ENCODE results near the gene ZBTB16. TPM values are rescaled to one million over a fixed set of nuclear protein-coding genes. Genes with fewer than 3 reads are reported as not detected.

The ZBTB16 gene
- total RNA-seq, 1 donor from 2014 or later, result 0.54 TPM

GRCh38 chr11:114163830-114164401 lies 104.4 kb downstream of the ZBTB16 start:
- no peaks in the 10 kb centered on the region for H3K36me3 Mint-ChIP-seq (ENCODE audit: low read depth, unreplicated experiment)

DNA sequence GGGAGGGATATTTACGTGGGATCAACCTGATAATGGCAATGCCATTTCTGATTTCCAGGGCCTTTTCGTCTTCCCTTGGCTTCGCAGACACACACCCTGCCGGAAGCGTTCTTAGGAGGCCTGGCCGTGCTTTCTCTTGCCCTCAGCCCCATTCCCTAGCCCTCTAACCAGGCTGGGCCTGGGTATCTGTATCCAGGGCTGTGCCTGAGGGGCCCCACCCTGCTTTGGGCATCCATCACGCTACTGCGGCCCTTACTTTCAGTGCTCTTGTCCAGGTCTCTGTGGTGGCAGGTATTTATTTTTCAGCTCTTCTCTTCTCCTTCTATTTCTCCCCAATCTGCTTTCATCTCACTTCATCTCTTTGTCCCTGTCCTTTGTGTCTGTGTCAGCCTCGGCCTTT lies 105.0 kb downstream of the ZBTB16 start:
- Mint-ChIP-seq H3K9me3 (ENCODE audit: unreplicated experiment) (no peaks in the 10 kb centered on the region), H3K27ac (ENCODE audit: unreplicated experiment) (no peak overlapping the region), H3K36me3 (ENCODE audit: low read depth, unreplicated experiment) (no peaks in the 10 kb centered on the region), H3K27me3 (ENCODE audit: unreplicated experiment) (no peaks in the 10 kb centered on the region), H3K4me1 (ENCODE audit: unreplicated experiment) (peaks cover 12% of the 10 kb centered on the region), H3K4me3 (ENCODE audit: unreplicated experiment) (no peak overlapping the region)
- DNase-seq (ENCODE audit: low spot score), result no peak
- TF ChIP-seq, protein P1, sequence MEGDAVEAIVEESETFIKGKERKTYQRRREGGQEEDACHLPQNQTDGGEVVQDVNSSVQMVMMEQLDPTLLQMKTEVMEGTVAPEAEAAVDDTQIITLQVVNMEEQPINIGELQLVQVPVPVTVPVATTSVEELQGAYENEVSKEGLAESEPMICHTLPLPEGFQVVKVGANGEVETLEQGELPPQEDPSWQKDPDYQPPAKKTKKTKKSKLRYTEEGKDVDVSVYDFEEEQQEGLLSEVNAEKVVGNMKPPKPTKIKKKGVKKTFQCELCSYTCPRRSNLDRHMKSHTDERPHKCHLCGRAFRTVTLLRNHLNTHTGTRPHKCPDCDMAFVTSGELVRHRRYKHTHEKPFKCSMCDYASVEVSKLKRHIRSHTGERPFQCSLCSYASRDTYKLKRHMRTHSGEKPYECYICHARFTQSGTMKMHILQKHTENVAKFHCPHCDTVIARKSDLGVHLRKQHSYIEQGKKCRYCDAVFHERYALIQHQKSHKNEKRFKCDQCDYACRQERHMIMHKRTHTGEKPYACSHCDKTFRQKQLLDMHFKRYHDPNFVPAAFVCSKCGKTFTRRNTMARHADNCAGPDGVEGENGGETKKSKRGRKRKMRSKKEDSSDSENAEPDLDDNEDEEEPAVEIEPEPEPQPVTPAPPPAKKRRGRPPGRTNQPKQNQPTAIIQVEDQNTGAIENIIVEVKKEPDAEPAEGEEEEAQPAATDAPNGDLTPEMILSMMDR (IDR thresholded peaks at IDR 0.05; ENCODE audit: unreplicated experiment), result no peak

More at GRCh38 chr11:114163830-114164401, 104.4 kb downstream of the ZBTB16 start:
- TF ChIP-seq, protein P1 (IDR thresholded peaks at IDR 0.05; ENCODE audit: unreplicated experiment), result no peak
- Mint-ChIP-seq H3K4me1 (ENCODE audit: unreplicated experiment) (peaks cover 17% of the 10 kb centered on the region), H3K4me3 (ENCODE audit: unreplicated experiment) (no peak overlapping the region), H3K27ac (ENCODE audit: unreplicated experiment) (no peak overlapping the region), H3K9me3 (ENCODE audit: unreplicated experiment) (no peaks in the 10 kb centered on the region), H3K27me3 (ENCODE audit: unreplicated experiment) (no peaks in the 10 kb centered on the region)
- no peak for DNase-seq (ENCODE audit: low spot score)

DNA sequence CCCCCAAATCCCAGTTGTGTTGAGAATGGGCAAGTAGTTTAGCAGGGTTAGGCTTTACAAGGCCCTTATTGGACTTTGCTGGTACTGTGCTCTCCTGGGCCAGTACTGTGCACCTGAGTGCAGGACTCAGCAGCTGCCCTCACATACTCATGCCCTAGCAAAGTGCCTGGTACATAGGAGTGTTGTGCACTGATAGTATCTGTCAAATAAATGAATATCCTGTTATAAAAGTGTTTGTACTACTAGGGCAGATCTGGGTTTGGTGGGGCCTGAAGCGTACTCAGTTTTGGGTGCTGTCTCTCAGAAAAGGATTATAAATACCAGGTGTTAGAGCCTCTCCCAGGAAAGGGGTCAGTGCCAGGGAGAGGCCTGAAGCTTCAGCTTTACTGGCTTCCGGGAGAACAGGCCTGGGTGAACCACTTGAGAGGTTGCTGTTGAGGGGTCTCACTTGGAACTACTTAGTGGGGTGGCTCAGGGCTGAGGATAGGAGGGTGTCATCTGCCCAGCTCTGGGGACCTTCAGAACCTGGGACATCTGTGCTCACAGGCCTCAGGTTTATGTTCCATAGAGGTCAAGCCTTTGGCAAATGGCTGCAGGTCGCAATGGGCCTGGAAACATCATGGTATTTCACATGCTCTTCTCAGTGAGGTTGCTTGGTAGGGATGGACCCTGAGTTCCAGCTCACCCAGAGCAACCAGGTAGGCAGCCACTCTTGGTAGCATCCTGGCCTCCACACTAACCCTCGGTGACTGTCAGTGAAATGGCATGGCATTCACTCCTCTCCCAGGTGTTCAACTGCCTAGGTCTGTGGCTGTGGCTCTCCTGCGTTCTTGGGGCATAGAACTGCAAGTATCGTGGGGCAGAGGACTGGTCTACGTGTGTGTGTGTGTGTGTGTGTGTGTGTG lies 106.1 kb downstream of the ZBTB16 start:
- TF ChIP-seq, protein P1 (IDR thresholded peaks at IDR 0.05; ENCODE audit: unreplicated experiment), result no peak
- no peak overlapping the region for H3K27ac Mint-ChIP-seq (ENCODE audit: unreplicated experiment)
- H3K4me1 Mint-ChIP-seq (ENCODE audit: unreplicated experiment), result peaks cover 3% of the 10 kb centered on the region
- no peak overlapping the region for H3K4me3 Mint-ChIP-seq (ENCODE audit: unreplicated experiment)
- no peaks in the 10 kb centered on the region for H3K27me3 Mint-ChIP-seq (ENCODE audit: unreplicated experiment)
- H3K9me3 Mint-ChIP-seq (ENCODE audit: unreplicated experiment), result no peaks in the 10 kb centered on the region
- DNase-seq (ENCODE audit: low spot score), result no peak
- H3K36me3 Mint-ChIP-seq (ENCODE audit: low read depth, unreplicated experiment), result no peaks in the 10 kb centered on the region

- DNase-seq (ENCODE audit: low spot score), result no peak
- Mint-ChIP-seq H3K36me3 (ENCODE audit: low read depth, unreplicated experiment) (no peaks in the 10 kb centered on the region), H3K4me1 (ENCODE audit: unreplicated experiment) (no peaks in the 10 kb centered on the region), H3K27ac (ENCODE audit: unreplicated experiment) (no peak overlapping the region), H3K27me3 (ENCODE audit: unreplicated experiment) (no peaks in the 10 kb centered on the region), H3K4me3 (ENCODE audit: unreplicated experiment) (no peak overlapping the region), H3K9me3 (ENCODE audit: unreplicated experiment) (no peaks in the 10 kb centered on the region)
- TF ChIP-seq, protein P1 (IDR thresholded peaks at IDR 0.05; ENCODE audit: unreplicated experiment), result no peak
Measured at GRCh38 chr11:114166362-114166761, 106.9 kb downstream of the ZBTB16 start.

DNA sequence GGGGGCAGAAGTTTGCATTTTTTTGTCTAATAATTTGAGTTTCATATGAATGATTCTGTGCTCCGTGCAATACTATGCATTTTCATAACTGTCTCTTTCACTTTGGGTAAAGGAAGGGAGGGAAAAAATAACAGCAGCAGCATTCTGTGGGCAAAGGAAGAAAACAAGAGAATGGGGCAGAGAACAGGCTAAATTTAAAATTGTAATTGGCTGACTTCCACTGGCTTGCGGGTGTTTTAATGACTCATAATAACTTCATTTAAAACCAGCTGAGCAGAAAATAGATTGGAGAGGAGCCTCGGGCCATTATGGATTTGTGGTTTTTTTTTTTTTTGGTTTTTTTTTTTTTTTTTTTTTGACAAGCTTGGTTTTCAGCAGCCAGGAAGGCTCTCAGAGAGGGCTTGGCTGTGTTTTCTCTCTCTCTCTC lies 107.4 kb downstream of the ZBTB16 start:
- no peaks in the 10 kb centered on the region for H3K36me3 Mint-ChIP-seq (ENCODE audit: low read depth, unreplicated experiment)
- peaks cover 5% of the 10 kb centered on the region for H3K4me1 Mint-ChIP-seq (ENCODE audit: unreplicated experiment)
- no peak for DNase-seq (ENCODE audit: low spot score)
- H3K9me3 Mint-ChIP-seq (ENCODE audit: unreplicated experiment), result no peaks in the 10 kb centered on the region
- TF ChIP-seq, protein P1 (IDR thresholded peaks at IDR 0.05; ENCODE audit: unreplicated experiment), result no peak
- no peak overlapping the region for H3K4me3 Mint-ChIP-seq (ENCODE audit: unreplicated experiment)
- no peaks in the 10 kb centered on the region for H3K27me3 Mint-ChIP-seq (ENCODE audit: unreplicated experiment)
- H3K27ac Mint-ChIP-seq (ENCODE audit: unreplicated experiment), result no peak overlapping the region

Measured in endothelial cell (in vitro differentiated cells).